Panc1 (cell line): Measurements from ENCODE around the gene P2RY6.

Source experiments
- POLR2AphosphoS5 ChIP-seq: IDR thresholded peaks from 2 replicates; pipeline ENCODE4 v1.6.1; 2012; ENCODE audit warnings: mild to moderate bottlenecking, low read depth, low read length, moderate library complexity
- REST ChIP-seq, 2 experiments: IDR thresholded peaks; 2 replicates each; pipeline ENCODE4 v1.6.1; 2011 to 2012; ENCODE audit warnings: low read depth in 2 of 2, control low read depth in 1 of 2, low read length in 1 of 2, mild to moderate bottlenecking in 1 of 2, moderate library complexity in 1 of 2; ENCODE audit not compliant: insufficient read depth in 1 of 2
- TCF7L2 ChIP-seq: IDR thresholded peaks from 2 replicates; pipeline ENCODE4 v1.6.1; 2011; ENCODE audit warnings: mild to moderate bottlenecking, low read depth, low read length, inconsistent platforms
- TF ChIP-seq, protein P1 (sequence below): fragments of 450-650 bp; IDR thresholded peaks from 2 replicates; pipeline ENCODE4 v1.5.1; 2017; ENCODE audit warnings: mild to moderate bottlenecking

- TF ChIP-seq, protein P1, sequence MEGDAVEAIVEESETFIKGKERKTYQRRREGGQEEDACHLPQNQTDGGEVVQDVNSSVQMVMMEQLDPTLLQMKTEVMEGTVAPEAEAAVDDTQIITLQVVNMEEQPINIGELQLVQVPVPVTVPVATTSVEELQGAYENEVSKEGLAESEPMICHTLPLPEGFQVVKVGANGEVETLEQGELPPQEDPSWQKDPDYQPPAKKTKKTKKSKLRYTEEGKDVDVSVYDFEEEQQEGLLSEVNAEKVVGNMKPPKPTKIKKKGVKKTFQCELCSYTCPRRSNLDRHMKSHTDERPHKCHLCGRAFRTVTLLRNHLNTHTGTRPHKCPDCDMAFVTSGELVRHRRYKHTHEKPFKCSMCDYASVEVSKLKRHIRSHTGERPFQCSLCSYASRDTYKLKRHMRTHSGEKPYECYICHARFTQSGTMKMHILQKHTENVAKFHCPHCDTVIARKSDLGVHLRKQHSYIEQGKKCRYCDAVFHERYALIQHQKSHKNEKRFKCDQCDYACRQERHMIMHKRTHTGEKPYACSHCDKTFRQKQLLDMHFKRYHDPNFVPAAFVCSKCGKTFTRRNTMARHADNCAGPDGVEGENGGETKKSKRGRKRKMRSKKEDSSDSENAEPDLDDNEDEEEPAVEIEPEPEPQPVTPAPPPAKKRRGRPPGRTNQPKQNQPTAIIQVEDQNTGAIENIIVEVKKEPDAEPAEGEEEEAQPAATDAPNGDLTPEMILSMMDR: no peak
- TF ChIP-seq REST (IDR thresholded peaks at IDR 0.05; ENCODE audit: insufficient read depth in 1 of 2, low read depth in 2 of 2, low read length in 1 of 2): no peak
- no peak for TF ChIP-seq POLR2AphosphoS5
- no peak for TF ChIP-seq TCF7L2
Observed at GRCh38 chr11:73225001-73225686, 47.0 kb upstream of the P2RY6 start.
